HG03025 (cell line): ENCODE results near the gene ORC6.
"Not testable (repeated sequence)": the region's sequence is repeated elsewhere in the genome, so short reads cannot be mapped to it uniquely, and the experiment has no call there.

Source experiments
- ATAC-seq: cut with Tn5 transposase; IDR thresholded peaks from one replicate; pipeline ENCODE4 v1.9.1; 2021; ENCODE audit warnings: mild to moderate bottlenecking, moderate library complexity; ENCODE audit not compliant: unreplicated experiment, low FRiP score

Gene ORC6, protein sequence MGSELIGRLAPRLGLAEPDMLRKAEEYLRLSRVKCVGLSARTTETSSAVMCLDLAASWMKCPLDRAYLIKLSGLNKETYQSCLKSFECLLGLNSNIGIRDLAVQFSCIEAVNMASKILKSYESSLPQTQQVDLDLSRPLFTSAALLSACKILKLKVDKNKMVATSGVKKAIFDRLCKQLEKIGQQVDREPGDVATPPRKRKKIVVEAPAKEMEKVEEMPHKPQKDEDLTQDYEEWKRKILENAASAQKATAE

DNA sequence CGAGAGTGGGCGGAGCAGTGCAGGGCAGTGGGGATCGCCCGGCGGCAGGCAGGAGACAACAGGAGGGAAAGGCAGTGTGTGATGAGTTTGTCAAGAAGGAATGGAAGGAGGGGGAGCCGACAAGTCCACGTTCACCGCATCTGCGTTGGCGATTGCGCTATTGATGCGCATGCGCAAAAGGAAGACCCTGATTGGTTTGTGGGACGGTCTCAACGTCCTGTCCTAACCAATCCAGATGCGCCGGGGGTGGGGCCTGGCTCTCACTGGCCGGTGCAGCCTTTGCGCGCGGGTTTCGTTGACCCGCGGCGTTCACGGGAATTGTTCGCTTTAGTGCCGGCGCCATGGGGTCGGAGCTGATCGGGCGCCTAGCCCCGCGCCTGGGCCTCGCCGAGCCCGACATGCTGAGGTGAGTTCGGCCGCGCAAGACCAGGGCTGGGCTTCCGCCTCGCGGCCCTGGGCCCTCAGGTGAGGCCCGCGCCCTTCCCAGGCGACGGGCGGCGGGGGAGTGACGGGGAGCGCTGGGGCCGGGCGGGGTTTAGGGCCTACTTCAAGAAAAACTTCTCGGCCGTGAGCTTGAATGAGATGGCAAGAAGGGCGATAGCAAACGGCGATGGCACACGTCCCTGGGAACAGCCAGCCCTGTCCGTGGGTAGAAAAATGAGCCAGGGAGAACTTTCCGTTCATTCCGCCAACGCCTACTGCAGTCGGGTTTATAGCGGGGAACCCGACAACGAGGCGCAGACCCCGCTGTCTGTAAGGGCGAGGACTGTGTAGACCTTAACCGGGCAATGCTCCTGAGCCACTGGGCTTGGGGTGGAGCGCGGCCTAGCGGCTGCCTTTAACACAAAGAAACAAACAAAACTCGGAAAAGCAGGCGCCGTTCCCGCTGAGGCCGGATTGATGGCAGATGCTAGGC lies at the start of gene ORC6:
Gene ORC6 (plus strand): TSS at position 295 of the 916 bp plus-strand sequence. CDS start 47 bp downstream, at position 342.
- peak; percentile 68 for ATAC-seq

DNA sequence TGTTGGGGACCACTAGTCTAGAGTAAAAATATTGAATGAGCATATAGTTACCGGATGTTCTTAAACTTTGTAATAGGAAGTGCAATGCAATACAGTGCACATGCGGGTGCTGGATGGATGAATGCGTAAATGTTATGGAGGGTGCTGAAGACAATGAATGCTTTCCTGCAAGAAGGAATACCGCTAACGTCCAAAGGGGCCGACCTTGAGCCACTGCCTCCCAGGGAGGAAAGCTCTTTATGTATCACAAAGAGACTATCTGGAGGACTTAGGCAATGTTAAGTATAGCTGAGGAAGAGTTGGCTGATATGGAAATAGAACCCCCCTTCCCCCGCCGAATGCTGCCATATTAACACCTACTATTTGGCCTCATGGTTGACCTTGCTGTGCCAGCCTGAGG lies 40.8 kb upstream of the ORC6 start:
- no peak for ATAC-seq

DNA sequence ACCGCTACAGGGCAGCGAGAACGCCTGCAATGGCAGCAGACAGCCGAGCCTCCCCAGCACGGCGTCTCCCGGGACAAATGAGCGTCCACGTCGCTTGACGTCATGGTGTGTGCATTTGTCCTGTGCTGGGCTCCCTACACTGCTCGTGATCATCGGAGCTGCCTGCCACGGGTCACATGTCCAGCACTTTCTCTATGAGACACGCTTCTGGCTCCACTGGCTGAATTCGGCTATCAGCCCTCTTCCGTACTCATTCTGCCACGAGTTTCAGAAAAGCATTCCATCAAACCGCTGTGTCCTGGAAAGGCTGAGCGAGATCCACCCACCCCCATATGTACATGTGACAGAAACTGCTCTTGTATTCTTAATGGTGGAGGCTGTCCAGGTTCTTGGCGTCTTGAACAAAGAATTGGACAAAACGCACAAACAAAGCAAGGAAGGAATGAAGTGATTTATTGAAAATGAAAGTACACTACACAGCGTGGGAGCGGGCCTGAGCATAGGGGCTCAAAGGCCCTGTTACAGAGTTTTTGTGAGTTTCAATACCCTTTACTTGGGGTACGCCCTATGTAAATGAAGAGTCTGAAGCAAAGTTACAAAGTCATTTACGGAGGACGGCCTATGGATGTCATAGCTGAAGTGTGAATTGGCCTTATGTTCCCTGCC lies 39.7 kb upstream of the ORC6 start:
- ATAC-seq: no peak

DNA sequence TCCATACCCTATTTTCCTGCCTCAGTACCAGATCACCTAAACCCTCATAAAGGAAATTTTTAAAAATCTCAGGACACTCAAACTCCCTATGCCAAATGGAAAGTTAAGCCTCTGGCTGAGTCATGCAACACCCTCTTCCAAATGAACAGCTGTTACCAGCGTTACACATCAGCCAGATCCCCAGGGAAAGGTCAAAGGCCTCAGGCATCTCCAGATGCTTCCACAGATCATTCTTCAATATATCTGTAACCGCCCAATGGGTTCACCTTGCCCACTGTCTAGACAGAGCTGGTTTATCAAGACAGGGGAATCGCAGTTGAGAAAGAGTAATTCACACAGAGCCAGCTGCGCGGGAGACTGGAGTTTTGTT lies 39.2 kb upstream of the ORC6 start:
- ATAC-seq: no peak

DNA sequence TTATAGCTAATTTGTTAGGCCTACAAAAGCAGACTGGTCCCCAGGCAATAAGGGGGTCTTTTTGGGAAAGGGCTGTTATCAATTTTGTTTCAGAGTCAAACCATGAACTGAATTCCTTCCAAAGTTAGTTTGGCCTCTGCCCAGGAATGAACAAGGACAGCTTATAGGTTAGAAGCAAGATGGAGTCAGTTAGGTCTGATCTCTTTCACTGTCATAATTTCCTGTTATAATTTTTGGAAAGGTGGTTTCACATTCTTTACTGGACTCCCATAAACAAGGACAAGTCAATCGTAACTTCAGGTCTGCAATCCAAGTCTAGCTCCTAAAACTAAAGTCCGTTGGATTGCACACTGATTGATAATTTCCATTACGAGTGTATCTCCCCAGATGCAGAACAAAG lies 38.2 kb upstream of the ORC6 start:
- no peak for ATAC-seq

DNA sequence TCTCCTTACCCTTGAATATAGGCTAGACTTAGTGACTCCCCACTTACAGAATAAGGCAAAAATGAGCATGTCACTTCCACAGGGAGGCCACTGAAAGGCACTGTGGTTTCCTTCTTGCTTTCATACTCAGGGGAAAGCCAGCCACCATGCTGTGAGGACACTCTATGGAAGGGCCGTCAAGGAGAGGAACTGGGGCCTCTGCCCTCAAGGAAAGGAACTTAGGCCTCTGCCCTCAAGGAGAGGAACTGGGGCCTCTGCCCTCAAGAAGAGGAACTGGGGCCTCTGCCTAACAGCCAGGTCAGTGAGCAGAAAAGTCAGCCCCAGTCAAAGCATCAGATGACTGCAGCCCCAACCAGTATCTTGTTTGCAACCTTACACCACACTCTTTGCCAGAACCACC lies 30.5 kb upstream of the ORC6 start:
- ATAC-seq: peak; percentile 82

DNA sequence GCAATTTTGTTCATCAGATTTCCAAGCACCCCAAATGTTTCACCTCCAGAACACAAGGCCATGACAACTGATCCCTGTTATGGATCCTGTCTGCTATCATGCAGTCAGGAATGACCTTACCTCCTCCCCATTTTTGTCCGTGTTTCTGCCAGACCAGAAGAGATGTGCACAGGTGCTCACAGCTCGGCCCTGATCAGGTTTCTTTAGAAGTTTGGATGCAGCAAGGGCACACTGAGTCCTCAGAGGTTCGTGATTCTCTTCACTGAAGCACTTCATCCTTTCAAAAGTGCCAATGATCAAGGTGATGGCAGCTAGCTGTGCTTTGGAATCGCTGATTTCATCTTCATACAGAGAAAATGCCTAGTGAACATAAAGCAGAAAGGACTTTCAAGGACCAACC lies 27.3 kb upstream of the ORC6 start:
- no peak for ATAC-seq

DNA sequence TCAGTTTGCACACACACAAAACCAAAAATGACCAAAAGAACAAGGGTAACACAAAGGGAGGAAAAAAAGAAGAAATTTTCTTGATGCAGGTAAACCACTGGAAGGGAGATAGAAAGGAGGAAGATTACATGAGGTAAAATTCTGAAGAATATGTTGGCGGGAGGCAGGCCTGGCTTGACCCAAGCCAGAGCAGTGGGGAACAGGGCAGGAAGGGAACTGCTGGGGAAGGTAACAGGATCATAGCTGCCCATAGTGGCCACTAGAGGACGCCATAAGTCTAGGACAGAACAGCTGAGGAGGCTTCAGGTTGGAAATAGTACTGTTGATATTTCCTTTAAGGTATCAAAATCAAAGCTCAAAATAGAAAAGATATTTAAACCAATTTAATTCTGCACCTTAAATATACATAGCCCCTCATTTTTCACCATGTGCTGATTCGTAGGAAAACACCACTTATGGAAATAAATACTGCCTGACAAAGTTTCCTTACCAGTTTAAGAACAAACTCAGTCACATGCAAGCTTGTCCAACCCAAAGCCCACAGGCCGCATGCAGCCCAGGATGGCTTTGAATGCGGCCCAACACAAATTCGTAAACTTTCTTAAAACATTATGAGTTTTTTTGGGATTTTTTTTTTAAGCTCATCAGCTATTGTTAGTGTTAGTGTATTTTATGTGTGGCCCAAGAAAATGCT lies 16.0 kb upstream of the ORC6 start:
- no peak for ATAC-seq

DNA sequence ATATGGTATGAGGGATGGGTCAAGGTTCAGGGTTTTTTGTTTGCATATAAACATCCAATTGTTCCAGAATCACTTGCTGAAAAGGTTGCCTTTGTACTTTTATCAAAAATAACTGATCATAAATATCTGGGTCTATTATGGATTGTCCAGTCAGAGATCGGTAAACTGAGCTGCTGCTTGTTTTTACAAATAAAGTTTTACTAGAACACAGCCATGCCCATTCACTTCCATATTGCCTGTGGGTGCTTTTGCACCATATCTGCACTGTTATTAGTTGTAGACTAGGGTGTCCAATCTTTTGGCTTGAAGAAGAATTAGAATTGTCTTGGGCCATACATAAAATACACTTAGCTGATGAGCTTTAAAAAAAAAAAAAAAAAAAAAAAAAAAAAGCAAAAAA lies 11.5 kb upstream of the ORC6 start:
- not testable (repeated sequence) for ATAC-seq

DNA sequence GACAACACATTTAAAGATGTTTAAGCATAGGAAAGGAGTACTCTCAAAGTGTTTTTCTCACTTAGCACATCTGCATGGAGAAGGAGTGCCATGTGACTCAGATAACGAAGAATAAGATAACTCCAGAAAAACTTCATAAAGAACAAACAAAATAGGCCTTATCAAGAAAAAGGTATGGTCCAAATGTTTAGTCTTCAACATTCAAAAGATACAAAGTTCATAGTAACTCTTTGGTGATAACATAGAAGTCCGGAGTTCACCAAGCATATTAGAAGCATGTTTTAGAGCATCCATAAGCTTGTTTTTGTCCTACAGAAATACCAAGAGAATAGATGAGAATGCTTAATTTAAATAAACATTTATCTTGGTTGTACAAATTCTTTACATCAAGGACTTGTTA lies 7.6 kb upstream of the ORC6 start:
- not testable (repeated sequence) for ATAC-seq

DNA sequence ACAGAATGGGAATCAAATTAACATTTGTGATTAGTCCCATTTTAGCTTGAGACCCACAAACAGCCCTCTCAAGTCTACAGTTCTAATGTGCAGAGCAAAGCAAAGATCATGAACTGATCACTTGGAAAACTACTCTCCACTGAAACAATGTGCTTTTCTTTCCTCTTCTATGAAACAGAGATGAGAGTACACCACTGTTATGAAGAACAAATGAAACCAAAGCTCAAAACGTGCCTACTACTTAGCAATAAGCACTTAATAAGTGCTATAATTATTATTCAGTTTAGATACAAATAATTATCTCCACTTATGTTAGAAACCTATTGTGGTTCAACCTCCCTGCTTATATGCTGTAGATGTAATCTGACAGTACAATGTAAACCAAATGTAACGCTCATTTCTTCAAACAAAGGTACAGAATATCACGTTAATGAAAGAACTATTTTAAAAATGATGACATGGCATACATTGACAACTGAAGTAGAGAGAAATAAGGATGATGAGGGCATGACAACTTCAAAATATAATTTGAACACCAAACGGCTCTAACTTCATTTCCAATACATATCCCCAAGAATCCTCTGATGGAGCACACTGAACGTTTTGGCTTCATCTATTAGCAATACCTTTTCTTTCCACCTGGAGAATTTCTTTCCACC lies 2.5 kb upstream of the ORC6 start:
- ATAC-seq: no peak

DNA sequence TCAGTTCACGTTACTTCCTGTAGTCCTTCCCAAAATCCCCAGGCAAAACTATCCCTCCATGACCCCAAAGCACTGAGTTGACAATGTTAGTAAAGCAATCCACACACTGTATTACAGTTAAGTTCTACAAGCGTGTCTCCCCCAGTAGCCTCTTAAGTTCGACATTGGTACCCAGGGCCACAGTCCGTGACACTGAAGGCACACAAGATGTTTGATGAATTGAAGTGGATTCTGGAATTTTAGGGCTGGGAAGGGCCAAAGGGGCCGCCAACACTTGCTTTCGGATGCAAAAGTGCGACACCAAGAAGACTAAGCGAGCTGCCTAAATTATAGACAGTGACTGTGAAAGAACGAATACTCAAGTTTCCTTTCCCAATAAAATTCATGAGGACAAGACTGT lies 2.0 kb upstream of the ORC6 start:
- no peak for ATAC-seq

DNA sequence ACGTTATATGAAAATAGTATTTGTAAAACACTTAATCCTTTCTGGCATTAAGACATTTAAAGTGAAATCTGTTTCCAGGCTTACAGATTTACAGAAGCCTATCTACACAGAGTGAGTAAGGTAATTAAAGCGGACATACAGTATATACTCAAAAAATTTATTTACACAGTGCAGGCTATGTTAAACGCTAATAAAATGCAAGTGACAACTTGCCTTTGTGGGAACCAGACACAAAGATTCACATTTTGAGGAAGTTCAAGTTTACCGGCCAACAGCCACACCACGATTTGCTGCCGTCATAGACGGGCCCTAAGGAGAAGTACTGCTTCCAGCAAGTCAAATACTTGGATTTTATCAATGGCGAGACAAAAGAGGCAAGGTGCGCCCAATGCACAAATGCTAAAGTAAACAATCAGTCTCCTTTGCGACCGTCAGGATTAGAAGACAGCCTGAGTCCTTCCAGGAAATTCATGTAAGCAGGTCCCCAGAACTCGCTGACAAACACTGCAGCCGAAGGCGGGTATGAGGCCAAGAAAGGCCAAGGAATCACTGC lies 1.3 kb upstream of the ORC6 start:
- ATAC-seq: no peak

DNA sequence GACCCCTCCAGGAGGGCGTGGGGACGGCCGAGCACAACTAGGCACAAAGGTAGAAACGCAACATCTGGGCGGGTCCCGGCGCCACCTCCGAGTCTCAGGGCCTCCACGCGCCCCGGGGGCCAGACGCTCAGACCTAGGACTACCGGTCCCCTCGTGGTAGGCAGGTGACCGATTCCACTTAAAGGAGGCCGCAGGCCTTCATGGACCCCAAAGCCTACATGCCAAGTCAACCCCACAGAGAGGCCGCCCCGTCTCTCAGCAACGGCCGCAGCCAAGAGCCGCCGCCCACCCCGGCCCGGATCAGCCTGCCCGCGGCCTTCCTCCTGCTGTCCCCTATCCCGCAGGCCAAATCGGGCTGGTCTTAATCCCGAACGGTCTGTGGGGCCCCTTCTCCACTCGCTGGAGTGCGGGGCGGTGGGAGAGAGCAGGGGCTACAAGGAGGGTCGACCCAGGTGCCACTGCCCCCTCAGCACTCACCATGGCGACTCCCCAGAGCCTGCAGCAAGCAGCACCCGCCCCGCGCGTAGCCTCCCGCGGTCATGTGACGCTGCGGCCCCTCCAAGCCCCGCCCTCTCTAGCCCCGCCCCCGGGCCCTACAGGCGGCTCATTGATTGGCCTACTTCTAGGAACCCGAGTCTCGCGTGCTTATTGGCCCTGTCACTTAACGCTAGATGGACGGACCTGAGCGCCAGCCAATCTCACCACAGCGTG lies 650 bp upstream of the ORC6 start, which contains the start of gene VPS35:
Gene VPS35 (minus strand): TSS at position 525 of the 711 bp plus-strand sequence. CDS start 45 bp downstream, at position 480.
- ATAC-seq: peak; percentile 87

DNA sequence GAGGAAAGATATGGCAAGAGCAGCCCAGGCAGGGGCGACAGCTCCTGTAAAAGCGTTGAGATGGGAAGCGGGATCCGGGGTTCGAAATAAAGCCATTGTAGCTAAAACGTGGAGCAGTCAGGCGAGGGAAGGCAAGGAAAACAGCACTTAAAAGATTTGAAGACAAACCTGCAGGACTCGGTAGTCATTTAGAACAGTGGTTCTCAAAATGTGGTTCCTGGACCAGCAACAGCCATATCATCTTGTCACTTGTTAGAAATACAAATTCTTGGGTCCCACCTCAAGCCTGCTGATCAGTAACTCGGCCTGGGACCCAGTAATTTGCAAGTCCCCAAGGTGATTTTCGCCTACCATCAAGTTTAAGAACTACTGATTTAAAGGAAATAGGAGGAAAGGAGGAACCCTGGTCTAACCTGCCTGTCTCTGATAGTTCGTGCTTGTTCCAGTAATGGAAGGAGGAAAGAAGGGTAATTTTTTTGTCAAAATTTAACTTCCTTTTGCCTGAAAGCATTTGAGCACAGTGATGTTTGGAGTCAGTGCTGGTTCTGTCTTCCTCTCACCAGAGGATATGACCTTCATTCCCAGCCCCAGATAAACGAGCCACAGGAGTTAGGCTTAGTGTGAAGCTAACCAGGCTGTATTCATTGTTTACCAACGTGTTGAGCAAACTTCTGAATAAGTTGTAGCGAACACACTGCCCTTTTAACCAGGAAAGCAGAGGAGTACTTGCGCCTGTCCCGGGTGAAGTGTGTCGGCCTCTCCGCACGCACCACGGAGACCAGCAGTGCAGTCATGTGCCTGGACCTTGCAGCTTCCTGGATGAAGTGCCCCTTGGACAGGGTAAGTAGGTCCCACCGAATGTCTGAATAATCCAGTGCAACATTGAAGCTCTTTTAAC lies 1.1 kb downstream of the ORC6 start:
- ATAC-seq: no peak

DNA sequence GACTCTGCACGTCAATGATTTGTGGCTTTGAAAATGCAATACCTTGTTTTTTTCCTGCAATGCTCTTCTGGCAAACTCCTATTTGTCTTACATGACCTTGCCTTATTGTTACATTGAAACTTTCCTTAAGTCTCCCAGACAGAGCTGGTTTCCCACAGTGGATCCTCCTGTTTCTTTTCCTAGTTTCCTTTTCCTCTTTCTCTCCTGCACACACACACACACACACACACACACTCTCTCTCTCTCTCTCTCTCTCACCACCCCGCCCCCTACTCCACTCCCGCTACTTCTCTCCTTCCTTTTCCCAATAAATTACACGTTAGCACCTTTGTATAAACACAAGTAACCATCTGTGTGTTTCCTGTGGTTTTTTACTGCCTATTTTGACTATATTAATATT lies 2.3 kb downstream of the ORC6 start:
- no peak for ATAC-seq

DNA sequence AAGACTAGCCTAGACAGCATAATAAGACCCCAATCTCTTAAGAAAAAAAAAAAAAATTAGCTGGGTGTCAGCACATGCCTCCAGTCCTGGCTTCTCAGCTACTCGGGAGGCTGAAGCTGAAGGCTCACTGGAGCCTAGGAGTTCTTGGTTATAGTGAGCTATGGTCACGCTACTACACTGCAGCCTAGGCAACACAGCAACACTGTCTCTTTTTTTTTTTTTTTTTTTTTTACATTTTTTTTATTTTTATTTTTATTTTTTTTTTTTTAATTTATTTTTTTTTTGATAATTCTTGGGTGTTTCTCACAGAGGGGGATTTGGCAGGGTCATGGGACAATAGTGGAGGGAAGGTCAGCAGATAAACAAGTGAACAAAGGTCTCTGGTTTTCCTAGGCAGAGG lies 4.1 kb downstream of the ORC6 start:
- ATAC-seq: no peak

DNA sequence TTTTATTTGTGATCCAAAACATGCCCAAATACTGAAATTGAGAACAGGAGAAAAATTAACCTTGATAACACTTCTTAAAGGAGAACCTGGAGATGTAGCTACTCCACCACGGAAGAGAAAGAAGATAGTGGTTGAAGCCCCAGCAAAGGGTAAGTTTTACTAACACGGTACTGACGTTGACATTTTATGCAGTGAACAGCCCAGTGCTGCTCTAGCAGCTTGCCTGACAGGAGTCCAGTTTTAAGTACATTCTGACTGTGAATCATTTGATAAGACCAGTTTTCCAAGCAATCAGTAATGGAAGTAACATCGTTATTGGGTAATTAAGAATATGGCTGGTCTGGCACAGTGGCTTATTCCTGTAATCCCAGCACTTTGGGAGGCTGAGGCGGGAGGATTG lies 6.5 kb downstream of the ORC6 start:
- ATAC-seq: no peak
